NCI-H2107 (cell line): ENCODE data around the gene TBC1D16.

Experiments
- DNase-seq: peaks from one replicate; lab custom pipeline; 2025; lab: John Stamatoyannopoulos, UW

Gene TBC1D16

GRCh38 chr17:80035687-80035936 lies at the start of gene TBC1D16:
Gene TBC1D16 (minus strand): TSS chr17:80035872. CDS start chr17:80013547, 22,325 bp downstream.
- DNase-seq: no peak

GRCh38 chr17:80084773-80085172 lies 49.1 kb upstream of the TBC1D16 start:
- DNase-seq: no peak

GRCh38 chr17:80083136-80083661 lies 47.5 kb upstream of the TBC1D16 start:
- no peak for DNase-seq

- DNase-seq: peak; percentile 27
Observed at GRCh38 chr17:80082403-80083135, 46.9 kb upstream of the TBC1D16 start.

GRCh38 chr17:80081596-80081995 lies 45.9 kb upstream of the TBC1D16 start:
- DNase-seq: no peak

GRCh38 chr17:80080081-80080480 lies 44.4 kb upstream of the TBC1D16 start:
- no peak for DNase-seq

- DNase-seq: no peak
Observed at GRCh38 chr17:80072410-80072809, 36.7 kb upstream of the TBC1D16 start.

GRCh38 chr17:80071116-80071841 lies 35.6 kb upstream of the TBC1D16 start:
- no peak for DNase-seq

GRCh38 chr17:80070375-80071115 lies 34.9 kb upstream of the TBC1D16 start:
- DNase-seq: no peak

GRCh38 chr17:80068301-80069222 lies 32.9 kb upstream of the TBC1D16 start:
- DNase-seq: no peak

GRCh38 chr17:80067393-80067986 lies 31.8 kb upstream of the TBC1D16 start:
- DNase-seq: no peak

GRCh38 chr17:80065478-80066170 lies 30.0 kb upstream of the TBC1D16 start:
- DNase-seq: no peak

- DNase-seq: no peak
Observed at GRCh38 chr17:80064696-80065095, 29.0 kb upstream of the TBC1D16 start.

GRCh38 chr17:80063830-80064585 lies 28.3 kb upstream of the TBC1D16 start:
- no peak for DNase-seq

- DNase-seq: no peak
Observed at GRCh38 chr17:80061421-80061820, 25.7 kb upstream of the TBC1D16 start.

GRCh38 chr17:80060644-80061043 lies 25.0 kb upstream of the TBC1D16 start:
- no peak for DNase-seq

- no peak for DNase-seq
Observed at GRCh38 chr17:80058311-80058955, 22.8 kb upstream of the TBC1D16 start.

- no peak for DNase-seq
Observed at GRCh38 chr17:80055597-80055996, 19.9 kb upstream of the TBC1D16 start.

GRCh38 chr17:80053102-80053501 lies 17.4 kb upstream of the TBC1D16 start:
- DNase-seq: no peak
